Activated T-cell treated with anti-CD3 and anti-CD28 coated beads for 24 hours (primary cell): Measurements from ENCODE around the gene SPATA17.
"Not testable (repeated sequence)": the region's sequence is repeated elsewhere in the genome, so short reads cannot be mapped to it uniquely, and the experiment has no call there.

ENCODE experiments used
- DNase-seq: peaks from one replicate; pipeline ENCODE4 v3.0.0-alpha.2; 2020; ENCODE audit warnings: low read depth

The SPATA17 gene

GRCh38 chr1:217630711-217631591 lies at the start of gene SPATA17, which contains the start of gene GPATCH2:
Gene SPATA17 (plus strand): TSS chr1:217631344. CDS start chr1:217631379, 35 bp downstream.
Gene GPATCH2 (minus strand): TSS chr1:217631090. CDS start chr1:217630971, 119 bp downstream.
- peak; percentile 61 for DNase-seq

GRCh38 chr1:217584286-217584811 lies 46.8 kb upstream of the SPATA17 start:
- DNase-seq: not testable (repeated sequence)

GRCh38 chr1:217585577-217585976 lies 45.6 kb upstream of the SPATA17 start:
- no peak for DNase-seq

- DNase-seq: no peak
Observed at GRCh38 chr1:217586586-217586985, 44.6 kb upstream of the SPATA17 start.

- no peak for DNase-seq
Observed at GRCh38 chr1:217590598-217590997, 40.5 kb upstream of the SPATA17 start.

- DNase-seq: no peak
Observed at GRCh38 chr1:217599154-217599553, 32.0 kb upstream of the SPATA17 start.

- no peak for DNase-seq
Observed at GRCh38 chr1:217602380-217602779, 28.8 kb upstream of the SPATA17 start.

GRCh38 chr1:217605390-217605789 lies 25.8 kb upstream of the SPATA17 start:
- no peak for DNase-seq

GRCh38 chr1:217614200-217614712 lies 16.9 kb upstream of the SPATA17 start:
- DNase-seq: no peak

GRCh38 chr1:217617126-217617525 lies 14.0 kb upstream of the SPATA17 start:
- DNase-seq: no peak

- DNase-seq: no peak
Observed at GRCh38 chr1:217620814-217621213, 10.3 kb upstream of the SPATA17 start.

- no peak for DNase-seq
Observed at GRCh38 chr1:217622042-217622441, 9.1 kb upstream of the SPATA17 start.

- DNase-seq: no peak
Observed at GRCh38 chr1:217626321-217626720, 4.8 kb upstream of the SPATA17 start.

- DNase-seq: no peak
Observed at GRCh38 chr1:217627431-217627830, 3.7 kb upstream of the SPATA17 start.

GRCh38 chr1:217642455-217642854 lies 11.3 kb downstream of the SPATA17 start:
- no peak for DNase-seq

- DNase-seq: no peak
Observed at GRCh38 chr1:217647791-217648190, 16.6 kb downstream of the SPATA17 start.

GRCh38 chr1:217650674-217651073 lies 19.5 kb downstream of the SPATA17 start:
- DNase-seq: no peak

GRCh38 chr1:217660353-217661062 lies 29.4 kb downstream of the SPATA17 start:
- DNase-seq: no peak

- no peak for DNase-seq
Observed at GRCh38 chr1:217661407-217661806, 30.3 kb downstream of the SPATA17 start.

GRCh38 chr1:217668351-217668940 lies 37.3 kb downstream of the SPATA17 start:
- no peak for DNase-seq

- DNase-seq: no peak
Observed at GRCh38 chr1:217673387-217673786, 42.2 kb downstream of the SPATA17 start.
